ENCODE results near the gene C1QL1. TPM values are rescaled to one million over a fixed set of nuclear protein-coding genes. Genes with fewer than 3 reads are reported as not detected.

C1QL1 gene
- total and polyA plus RNA-seq, 2 donors (not counting 3 experiments of a cell fraction or from before 2014, with no cell fraction given), result 0.35 to 0.72 TPM

- no peak overlapping the region for H3K9ac ChIP-seq (replicated peaks; ENCODE audit: extremely low read depth, insufficient read depth, low read length)
- dilution Hi-C loops (cut with MboI; ENCODE audit: extremely low pct_ligation_motif_present, low sequenced_read_pairs), result no loop called here
- no peaks in the 10 kb centered on the region for H3K9me3 ChIP-seq (replicated peaks; ENCODE audit: control insufficient read depth, insufficient read depth, low read length)
- no peak overlapping the region for H3K4me2 ChIP-seq (ENCODE audit: insufficient read depth, low read length)
- peaks cover 8% of the 10 kb centered on the region for H3K4me1 ChIP-seq (ENCODE audit: control insufficient read depth, extremely low read depth, insufficient read depth, low read length)
- H3K27me3 ChIP-seq (ENCODE audit: control insufficient read depth in 2 of 2, insufficient read depth in 2 of 2, low read length in 2 of 2), result peaks cover 0 to 11% of the 10 kb centered on the region in 2 experiments
- no peak overlapping the region for H2AFZ ChIP-seq (ENCODE audit: low read depth, low read length)
- no peak overlapping the region for H3K4me3 ChIP-seq (replicated peaks in 1 of 3; ENCODE audit: insufficient read depth in 1 of 3, low read depth in 1 of 3, low read length in 3 of 3)
- DNase-seq (ENCODE audit: low read depth, low spot score), result no peak
- no TSS peak for BruUV-seq (replicated peaks)
- no peaks in the 10 kb centered on the region for H3K36me3 ChIP-seq (ENCODE audit: control insufficient read depth in 2 of 2, extremely low read depth in 1 of 2, insufficient read depth in 2 of 2, low read length in 2 of 2)
- no peaks in the 10 kb centered on the region for H3K79me2 ChIP-seq (ENCODE audit: control insufficient read depth, insufficient read depth, low read length)
- ChIA-PET CTCF (interaction anchor here (0.7 to 9.9 kb wide), 9 partner anchors 9 to 217 kb away, joined by 3 to 331 read pairs (median 4); partner anchors contain the start of genes ACBD4 and EFTUD2), POLR2A (no interaction called here)
- no peaks in the 10 kb centered on the region for H4K20me1 ChIP-seq (replicated peaks; ENCODE audit: control insufficient read depth, extremely low read depth, insufficient read depth, low read length)
- no peak for FAIRE-seq
- no peaks in the 10 kb centered on the region for H3K9me1 ChIP-seq (replicated peaks; ENCODE audit: control insufficient read depth, extremely low read depth, insufficient read depth, low read length)
- intact Hi-C loops (cut with micrococcal nuclease), result no loop called here
- TF ChIP-seq CTCF (IDR thresholded peaks at IDR 0.05; ENCODE audit: extremely low read depth in 1 of 2, insufficient read depth in 1 of 2, low read depth in 1 of 2, low read length in 2 of 2), result no peak
- no peak for TF ChIP-seq MYC (IDR thresholded peaks at IDR 0.05; ENCODE audit: low read depth, low read length)
- TF ChIP-seq EZH2 (IDR thresholded peaks at IDR 0.05; ENCODE audit: borderline replicate concordance, low read depth, low read length, severe bottlenecking), result no peak
- no peak overlapping the region for H3K27ac ChIP-seq (ENCODE audit: insufficient read depth, low read depth, low read length)
Observed at GRCh38 chr17:44918006-44918405, 50.1 kb downstream of the C1QL1 start.

- no TSS peak for BruUV-seq (replicated peaks)
- Histone ChIP-seq H3K9ac (replicated peaks; ENCODE audit: extremely low read depth, insufficient read depth, low read length) (no peak overlapping the region), H3K4me3 (replicated peaks in 1 of 3; ENCODE audit: insufficient read depth in 1 of 3, low read depth in 1 of 3, low read length in 3 of 3) (no peak overlapping the region), H3K4me2 (ENCODE audit: insufficient read depth, low read length) (no peak overlapping the region), H3K36me3 (ENCODE audit: control insufficient read depth in 2 of 2, extremely low read depth in 1 of 2, insufficient read depth in 2 of 2, low read length in 2 of 2) (no peaks in the 10 kb centered on the region), H4K20me1 (replicated peaks; ENCODE audit: control insufficient read depth, extremely low read depth, insufficient read depth, low read length) (no peaks in the 10 kb centered on the region), H3K4me1 (ENCODE audit: control insufficient read depth, extremely low read depth, insufficient read depth, low read length) (peaks cover 8% of the 10 kb centered on the region), H2AFZ (ENCODE audit: low read depth, low read length) (no peak overlapping the region), H3K9me3 (replicated peaks; ENCODE audit: control insufficient read depth, insufficient read depth, low read length) (no peaks in the 10 kb centered on the region), H3K27me3 (ENCODE audit: control insufficient read depth in 2 of 2, insufficient read depth in 2 of 2, low read length in 2 of 2) (peaks cover 0 to 11% of the 10 kb centered on the region in 2 experiments), H3K27ac (ENCODE audit: insufficient read depth, low read depth, low read length) (no peak overlapping the region), H3K79me2 (ENCODE audit: control insufficient read depth, insufficient read depth, low read length) (no peaks in the 10 kb centered on the region), H3K9me1 (replicated peaks; ENCODE audit: control insufficient read depth, extremely low read depth, insufficient read depth, low read length) (no peaks in the 10 kb centered on the region)
- FAIRE-seq (no peak), DNase-seq (ENCODE audit: low read depth, low spot score) (no peak)
- ChIA-PET POLR2A (no interaction called here), CTCF (interaction anchor here (0.9 to 9.9 kb wide), 7 partner anchors 8 to 218 kb away, joined by 3 to 331 read pairs (median 4); partner anchors contain the start of genes ACBD4 and EFTUD2)
- TF ChIP-seq POLR2AphosphoS5 (IDR thresholded peaks at IDR 0.05; ENCODE audit: insufficient read depth, low read depth, low read length), result no peak
- no peak for TF ChIP-seq JUN (IDR thresholded peaks at IDR 0.05; ENCODE audit: borderline replicate concordance, insufficient read depth, insufficient read length, low read depth)
- TF ChIP-seq EZH2 (IDR thresholded peaks at IDR 0.05; ENCODE audit: borderline replicate concordance, low read depth, low read length, severe bottlenecking), result no peak
- intact Hi-C loops (cut with micrococcal nuclease), result no loop called here
- dilution Hi-C loops (cut with MboI; ENCODE audit: extremely low pct_ligation_motif_present, low sequenced_read_pairs), result no loop called here
Observed at GRCh38 chr17:44917456-44917855, 50.6 kb downstream of the C1QL1 start.
